ENCODE results near the gene ZNF394.

ZNF394 gene

GRCh38 chr7:99455874-99456273 is 44.2 kb downstream of the ZNF394 start:
- Histone ChIP-seq H3K4me3 (ENCODE audit: low read depth, low read length) (no peak overlapping the region), H3K27ac (no peak overlapping the region), H3K27me3 (ENCODE audit: insufficient read depth, low read depth, severe bottlenecking) (no peaks in the 10 kb centered on the region), H3K36me3 (peaks cover 98% of the 10 kb centered on the region), H3K9me3 (ENCODE audit: severe bottlenecking) (no peaks in the 10 kb centered on the region)
- TF ChIP-seq, protein P1, sequence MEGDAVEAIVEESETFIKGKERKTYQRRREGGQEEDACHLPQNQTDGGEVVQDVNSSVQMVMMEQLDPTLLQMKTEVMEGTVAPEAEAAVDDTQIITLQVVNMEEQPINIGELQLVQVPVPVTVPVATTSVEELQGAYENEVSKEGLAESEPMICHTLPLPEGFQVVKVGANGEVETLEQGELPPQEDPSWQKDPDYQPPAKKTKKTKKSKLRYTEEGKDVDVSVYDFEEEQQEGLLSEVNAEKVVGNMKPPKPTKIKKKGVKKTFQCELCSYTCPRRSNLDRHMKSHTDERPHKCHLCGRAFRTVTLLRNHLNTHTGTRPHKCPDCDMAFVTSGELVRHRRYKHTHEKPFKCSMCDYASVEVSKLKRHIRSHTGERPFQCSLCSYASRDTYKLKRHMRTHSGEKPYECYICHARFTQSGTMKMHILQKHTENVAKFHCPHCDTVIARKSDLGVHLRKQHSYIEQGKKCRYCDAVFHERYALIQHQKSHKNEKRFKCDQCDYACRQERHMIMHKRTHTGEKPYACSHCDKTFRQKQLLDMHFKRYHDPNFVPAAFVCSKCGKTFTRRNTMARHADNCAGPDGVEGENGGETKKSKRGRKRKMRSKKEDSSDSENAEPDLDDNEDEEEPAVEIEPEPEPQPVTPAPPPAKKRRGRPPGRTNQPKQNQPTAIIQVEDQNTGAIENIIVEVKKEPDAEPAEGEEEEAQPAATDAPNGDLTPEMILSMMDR (IDR thresholded peaks at IDR 0.05; ENCODE audit: low read depth, low read length), result no peak
- no peak for DNase-seq

GRCh38 chr7:99453105-99453504 is 47.0 kb downstream of the ZNF394 start:
- H3K9me3 ChIP-seq (ENCODE audit: severe bottlenecking), result no peaks in the 10 kb centered on the region
- no peaks in the 10 kb centered on the region for H3K27me3 ChIP-seq (ENCODE audit: insufficient read depth, low read depth, severe bottlenecking)
- DNase-seq, result no peak
- TF ChIP-seq, protein P1 (IDR thresholded peaks at IDR 0.05; ENCODE audit: low read depth, low read length), result no peak
- H3K4me3 ChIP-seq (ENCODE audit: low read depth, low read length), result no peak overlapping the region
- H3K36me3 ChIP-seq, result peaks cover 98% of the 10 kb centered on the region
- no peak overlapping the region for H3K27ac ChIP-seq

- H3K4me3 ChIP-seq (ENCODE audit: low read depth, low read length), result no peak overlapping the region
- no peak for DNase-seq
- no peaks in the 10 kb centered on the region for H3K9me3 ChIP-seq (ENCODE audit: severe bottlenecking)
- peaks cover 98% of the 10 kb centered on the region for H3K36me3 ChIP-seq
- H3K27ac ChIP-seq, result no peak overlapping the region
- no peaks in the 10 kb centered on the region for H3K27me3 ChIP-seq (ENCODE audit: insufficient read depth, low read depth, severe bottlenecking)
- TF ChIP-seq, protein P1 (IDR thresholded peaks at IDR 0.05; ENCODE audit: low read depth, low read length), result no peak
Observed at GRCh38 chr7:99452541-99452940, 47.5 kb downstream of the ZNF394 start.

DNA sequence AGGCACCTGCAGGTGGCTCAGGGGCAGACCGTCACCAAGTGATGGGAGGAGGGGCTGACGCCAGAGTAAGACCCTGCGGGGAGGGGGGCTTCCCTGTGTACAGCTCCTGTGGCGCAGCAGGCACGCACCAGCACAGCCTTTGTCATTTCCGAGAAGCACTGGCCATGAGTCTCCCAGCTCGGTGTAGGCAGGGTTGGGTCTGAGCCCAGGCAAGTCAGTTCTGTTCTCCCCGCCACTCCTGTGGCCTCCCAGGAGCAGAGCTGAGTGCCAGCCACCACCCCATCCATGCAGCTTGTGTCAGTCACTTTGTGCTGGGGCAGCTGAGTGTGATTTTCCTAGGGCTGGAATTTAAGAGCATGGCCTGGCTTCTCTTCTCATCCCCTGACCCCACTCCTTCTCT is 48.1 kb downstream of the ZNF394 start:
- no peak for DNase-seq
- H3K27ac ChIP-seq, result no peak overlapping the region
- no peaks in the 10 kb centered on the region for H3K9me3 ChIP-seq (ENCODE audit: severe bottlenecking)
- no peak overlapping the region for H3K4me3 ChIP-seq (ENCODE audit: low read depth, low read length)
- TF ChIP-seq, protein P1 (IDR thresholded peaks at IDR 0.05; ENCODE audit: low read depth, low read length), result no peak
- H3K36me3 ChIP-seq, result peaks cover 92% of the 10 kb centered on the region
- H3K27me3 ChIP-seq (ENCODE audit: insufficient read depth, low read depth, severe bottlenecking), result no peaks in the 10 kb centered on the region

DNA sequence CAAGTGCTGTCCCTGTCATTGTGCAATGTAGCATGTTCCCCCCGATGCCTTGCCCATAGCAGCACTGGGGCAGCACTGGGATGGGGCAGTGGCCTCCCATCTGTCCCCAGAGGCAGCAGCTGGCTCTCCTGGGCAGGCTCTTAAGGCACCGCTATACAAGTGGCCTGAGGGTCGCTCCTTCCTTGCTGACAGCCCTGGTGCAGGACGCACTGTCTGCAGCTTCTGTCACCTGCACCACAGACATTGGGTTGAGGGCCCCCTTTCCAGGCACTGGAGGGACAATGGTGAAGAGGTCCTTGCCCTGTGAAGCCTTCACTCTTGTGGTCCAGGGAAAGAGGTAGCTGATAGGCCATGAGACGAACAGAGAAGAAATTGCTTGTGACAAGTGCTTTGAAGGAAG is 50.8 kb downstream of the ZNF394 start:
- TF ChIP-seq, protein P1 (IDR thresholded peaks at IDR 0.05; ENCODE audit: low read depth, low read length), result no peak
- DNase-seq, result no peak
- Histone ChIP-seq H3K27me3 (ENCODE audit: insufficient read depth, low read depth, severe bottlenecking) (no peaks in the 10 kb centered on the region), H3K27ac (no peak overlapping the region), H3K36me3 (peaks cover 86% of the 10 kb centered on the region), H3K4me3 (ENCODE audit: low read depth, low read length) (no peak overlapping the region), H3K9me3 (ENCODE audit: severe bottlenecking) (no peaks in the 10 kb centered on the region)

DNA sequence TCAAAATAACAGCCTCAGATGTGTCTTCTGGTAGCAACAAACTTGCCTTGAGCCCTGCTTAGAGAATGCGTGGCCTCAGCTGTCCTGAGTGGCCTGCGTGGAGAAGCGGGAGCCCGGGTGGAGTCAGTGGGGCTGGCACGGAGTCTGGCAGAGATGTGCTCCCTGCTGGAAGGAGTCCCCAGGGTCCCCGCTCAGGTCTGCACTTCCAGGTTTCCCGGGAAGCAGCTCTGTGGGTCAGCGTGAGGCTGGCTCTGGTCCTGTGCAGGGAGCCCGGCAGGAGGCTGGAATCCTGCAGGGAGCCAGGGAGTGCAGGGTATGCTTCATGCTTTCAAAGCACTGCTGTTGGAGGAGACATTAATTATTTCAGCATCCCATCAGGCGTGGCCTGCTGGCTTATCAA is 51.2 kb downstream of the ZNF394 start:
- Histone ChIP-seq H3K9me3 (ENCODE audit: severe bottlenecking) (no peaks in the 10 kb centered on the region), H3K36me3 (peaks cover 86% of the 10 kb centered on the region), H3K27me3 (ENCODE audit: insufficient read depth, low read depth, severe bottlenecking) (no peaks in the 10 kb centered on the region), H3K27ac (no peak overlapping the region), H3K4me3 (ENCODE audit: low read depth, low read length) (no peak overlapping the region)
- no peak for DNase-seq
- TF ChIP-seq, protein P1 (IDR thresholded peaks at IDR 0.05; ENCODE audit: low read depth, low read length), result no peak

All from WERI-Rb-1 (cell line).